Measurements from ENCODE around the gene ENAH. TPM values are rescaled to one million over a fixed set of nuclear protein-coding genes. Genes with fewer than 3 reads are reported as not detected.

The ENAH gene
- total and polyA plus RNA-seq, 2 donors (not counting 1 experiment from before 2014, with no cell fraction given), result 85.0 to 210 TPM

DNA sequence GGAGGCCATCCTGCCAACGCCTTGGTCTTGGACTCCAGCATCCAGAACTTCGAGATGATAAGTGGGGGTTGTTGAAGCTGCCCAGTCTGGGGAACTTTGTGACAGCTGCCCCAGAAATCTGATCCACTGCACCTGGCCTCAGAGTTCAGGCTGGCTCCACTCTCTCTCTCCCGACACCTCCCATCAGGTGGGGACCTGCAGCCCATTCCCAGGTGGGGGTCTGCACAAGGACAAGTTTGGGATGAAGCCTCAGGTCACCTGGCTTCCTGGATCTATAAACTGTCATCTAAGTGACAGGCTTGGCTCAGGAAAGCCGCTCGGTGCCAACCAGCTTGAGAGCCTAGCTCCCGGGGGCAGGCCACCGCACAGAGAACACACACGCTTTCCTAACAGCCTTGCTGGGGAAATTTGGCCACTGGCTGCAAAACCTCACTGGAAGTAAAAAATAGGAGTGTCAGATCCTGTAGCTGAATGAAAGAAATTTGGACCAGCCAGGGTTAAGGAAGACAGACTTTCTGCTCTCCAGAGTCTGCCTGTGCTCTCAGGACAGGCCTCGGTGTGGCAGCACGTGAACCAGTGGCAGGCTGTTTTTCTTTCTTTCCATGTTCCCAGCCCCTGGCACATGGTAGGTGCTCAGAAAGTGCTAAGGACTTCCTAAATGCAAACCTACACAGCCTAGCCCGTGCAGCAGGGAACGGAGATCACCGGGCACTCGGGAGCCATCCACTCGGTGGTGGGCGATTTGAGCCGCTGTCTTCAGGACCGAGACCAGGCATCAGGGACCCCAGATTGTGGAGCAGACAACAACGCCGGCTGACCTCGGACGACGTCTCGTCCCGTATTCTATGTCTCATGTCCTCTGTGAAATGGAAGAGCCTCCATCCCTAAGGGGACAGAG, 182.5 kb downstream of the ENAH start:
- TF ChIP-seq, protein P1, sequence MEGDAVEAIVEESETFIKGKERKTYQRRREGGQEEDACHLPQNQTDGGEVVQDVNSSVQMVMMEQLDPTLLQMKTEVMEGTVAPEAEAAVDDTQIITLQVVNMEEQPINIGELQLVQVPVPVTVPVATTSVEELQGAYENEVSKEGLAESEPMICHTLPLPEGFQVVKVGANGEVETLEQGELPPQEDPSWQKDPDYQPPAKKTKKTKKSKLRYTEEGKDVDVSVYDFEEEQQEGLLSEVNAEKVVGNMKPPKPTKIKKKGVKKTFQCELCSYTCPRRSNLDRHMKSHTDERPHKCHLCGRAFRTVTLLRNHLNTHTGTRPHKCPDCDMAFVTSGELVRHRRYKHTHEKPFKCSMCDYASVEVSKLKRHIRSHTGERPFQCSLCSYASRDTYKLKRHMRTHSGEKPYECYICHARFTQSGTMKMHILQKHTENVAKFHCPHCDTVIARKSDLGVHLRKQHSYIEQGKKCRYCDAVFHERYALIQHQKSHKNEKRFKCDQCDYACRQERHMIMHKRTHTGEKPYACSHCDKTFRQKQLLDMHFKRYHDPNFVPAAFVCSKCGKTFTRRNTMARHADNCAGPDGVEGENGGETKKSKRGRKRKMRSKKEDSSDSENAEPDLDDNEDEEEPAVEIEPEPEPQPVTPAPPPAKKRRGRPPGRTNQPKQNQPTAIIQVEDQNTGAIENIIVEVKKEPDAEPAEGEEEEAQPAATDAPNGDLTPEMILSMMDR (conservative IDR thresholded peaks at IDR 0.05 in 1 of 2, IDR thresholded peaks at IDR 0.05 in 1 of 2; ENCODE audit: low read depth in 1 of 2, low read length in 2 of 2), result no peak
- TF ChIP-seq EZH2 (IDR thresholded peaks at IDR 0.05; ENCODE audit: low read length, missing control alignments), result no peak
- H3K4me2 ChIP-seq (ENCODE audit: extremely low read depth, insufficient read depth, low read length), result no peak overlapping the region
- peaks cover 7% of the 10 kb centered on the region for H3K4me1 ChIP-seq (ENCODE audit: control insufficient read depth, extremely low read depth, insufficient read depth, low read length)
- no peaks in the 10 kb centered on the region for H3K27me3 ChIP-seq (ENCODE audit: control insufficient read depth, insufficient read depth, low read length)
- H3K27ac ChIP-seq (ENCODE audit: insufficient read depth, low read length), result no peak overlapping the region
- H3K79me2 ChIP-seq (ENCODE audit: control insufficient read depth, insufficient read depth, low read length), result no peaks in the 10 kb centered on the region
- H3K36me3 ChIP-seq (ENCODE audit: control insufficient read depth, insufficient read depth, low read length), result no peaks in the 10 kb centered on the region
- H2AFZ ChIP-seq (ENCODE audit: low read length), result no peak overlapping the region
- H4K20me1 ChIP-seq (ENCODE audit: control insufficient read depth, extremely low read depth, insufficient read depth, low read length), result no peaks in the 10 kb centered on the region
- no peak overlapping the region for H3K4me3 ChIP-seq (replicated peaks in 1 of 4; ENCODE audit: control extremely low read depth in 1 of 4, insufficient read depth in 1 of 4, low read depth in 3 of 4, low read length in 4 of 4)
- no peak for DNase-seq (ENCODE audit: low read depth in 2 of 2)
- no peak overlapping the region for H3K9ac ChIP-seq (ENCODE audit: insufficient read depth, low read length)
- no peaks in the 10 kb centered on the region for H3K9me3 ChIP-seq (ENCODE audit: control insufficient read depth, insufficient read depth, low read depth, low read length)

DNA sequence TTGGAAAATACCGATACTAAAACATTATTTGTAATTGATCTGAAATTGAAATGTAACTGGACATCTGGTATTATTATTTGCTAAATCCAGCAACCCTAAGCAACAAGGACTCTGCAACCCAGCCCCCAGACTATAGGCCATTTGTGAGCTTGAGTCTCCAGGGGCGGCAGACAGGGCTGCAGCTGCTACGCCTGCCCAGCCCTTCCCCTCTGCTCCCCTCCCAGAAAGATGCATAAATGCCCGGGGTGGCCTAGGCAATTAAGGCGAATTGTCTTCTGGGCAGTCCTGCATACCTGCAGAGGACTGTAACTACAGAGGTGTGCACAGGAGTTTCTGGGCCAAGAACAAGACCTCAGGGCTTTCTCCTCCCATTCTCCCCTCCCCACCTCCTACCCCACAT, 183.9 kb downstream of the ENAH start:
- peaks cover 7% of the 10 kb centered on the region for H3K4me1 ChIP-seq (ENCODE audit: control insufficient read depth, extremely low read depth, insufficient read depth, low read length)
- no peaks in the 10 kb centered on the region for H3K36me3 ChIP-seq (ENCODE audit: control insufficient read depth, insufficient read depth, low read length)
- H3K4me2 ChIP-seq (ENCODE audit: extremely low read depth, insufficient read depth, low read length), result no peak overlapping the region
- no peak overlapping the region for H2AFZ ChIP-seq (ENCODE audit: low read length)
- no peak overlapping the region for H3K4me3 ChIP-seq (replicated peaks in 1 of 4; ENCODE audit: control extremely low read depth in 1 of 4, insufficient read depth in 1 of 4, low read depth in 3 of 4, low read length in 4 of 4)
- TF ChIP-seq EZH2 (IDR thresholded peaks at IDR 0.05; ENCODE audit: low read length, missing control alignments), result no peak
- TF ChIP-seq, protein P1 (conservative IDR thresholded peaks at IDR 0.05 in 1 of 2, IDR thresholded peaks at IDR 0.05 in 1 of 2; ENCODE audit: low read depth in 1 of 2, low read length in 2 of 2), result no peak
- no peak overlapping the region for H3K9ac ChIP-seq (ENCODE audit: insufficient read depth, low read length)
- H3K27ac ChIP-seq (ENCODE audit: insufficient read depth, low read length), result no peak overlapping the region
- no peak for DNase-seq (ENCODE audit: low read depth in 2 of 2)
- H3K9me3 ChIP-seq (ENCODE audit: control insufficient read depth, insufficient read depth, low read depth, low read length), result no peaks in the 10 kb centered on the region
- no peaks in the 10 kb centered on the region for H3K79me2 ChIP-seq (ENCODE audit: control insufficient read depth, insufficient read depth, low read length)
- H4K20me1 ChIP-seq (ENCODE audit: control insufficient read depth, extremely low read depth, insufficient read depth, low read length), result no peaks in the 10 kb centered on the region
- H3K27me3 ChIP-seq (ENCODE audit: control insufficient read depth, insufficient read depth, low read length), result no peaks in the 10 kb centered on the region

DNA sequence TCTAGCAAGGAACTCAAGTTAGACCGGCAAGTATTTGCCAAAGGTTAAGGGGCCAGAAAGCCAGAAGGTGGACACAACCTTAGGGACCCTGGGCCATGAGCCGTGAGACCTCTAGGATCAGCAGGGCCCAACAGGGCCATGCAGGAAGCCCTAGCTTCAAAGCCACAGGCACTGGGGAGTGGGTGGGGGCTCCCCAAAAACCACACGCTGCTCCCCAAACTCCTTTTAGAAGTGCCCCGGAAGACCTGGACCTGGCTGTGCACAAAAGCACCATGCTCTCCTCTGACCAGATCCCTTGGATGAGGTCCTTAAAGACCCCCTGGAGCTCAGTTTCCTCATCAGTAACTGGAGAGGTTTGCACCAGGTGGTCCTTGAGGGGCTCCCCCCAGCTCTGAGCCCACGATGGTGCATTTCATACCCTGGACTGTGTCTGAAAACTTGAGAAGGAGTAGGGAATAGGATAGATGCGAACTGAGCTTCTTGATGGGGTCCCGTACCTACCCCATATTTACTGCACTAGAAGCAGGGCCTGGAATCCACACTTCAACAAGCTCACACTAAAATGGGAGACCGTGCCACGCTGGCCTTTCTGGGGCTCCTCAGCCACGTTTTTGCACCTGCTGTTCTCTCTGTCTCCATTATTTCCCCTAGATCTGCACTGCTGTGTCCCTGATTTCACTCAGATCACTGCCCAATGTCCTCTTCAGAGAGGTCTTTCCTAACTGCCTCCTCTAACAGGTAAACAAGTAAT, 184.5 kb downstream of the ENAH start:
- H2AFZ ChIP-seq (ENCODE audit: low read length), result no peak overlapping the region

More for the DNA sequence above, 184.5 kb downstream of the ENAH start:
- Histone ChIP-seq H3K9ac (ENCODE audit: insufficient read depth, low read length) (no peak overlapping the region), H3K27ac (ENCODE audit: insufficient read depth, low read length) (no peak overlapping the region), H3K27me3 (ENCODE audit: control insufficient read depth, insufficient read depth, low read length) (no peaks in the 10 kb centered on the region), H3K4me2 (ENCODE audit: extremely low read depth, insufficient read depth, low read length) (no peak overlapping the region), H3K9me3 (ENCODE audit: control insufficient read depth, insufficient read depth, low read depth, low read length) (no peaks in the 10 kb centered on the region), H3K4me3 (replicated peaks in 1 of 4; ENCODE audit: control extremely low read depth in 1 of 4, insufficient read depth in 1 of 4, low read depth in 3 of 4, low read length in 4 of 4) (no peak overlapping the region), H3K79me2 (ENCODE audit: control insufficient read depth, insufficient read depth, low read length) (no peaks in the 10 kb centered on the region), H3K4me1 (ENCODE audit: control insufficient read depth, extremely low read depth, insufficient read depth, low read length) (peaks cover 7% of the 10 kb centered on the region), H3K36me3 (ENCODE audit: control insufficient read depth, insufficient read depth, low read length) (no peaks in the 10 kb centered on the region), H4K20me1 (ENCODE audit: control insufficient read depth, extremely low read depth, insufficient read depth, low read length) (no peaks in the 10 kb centered on the region)
- no peak for DNase-seq (ENCODE audit: low read depth in 2 of 2)
- no peak for TF ChIP-seq EZH2 (IDR thresholded peaks at IDR 0.05; ENCODE audit: low read length, missing control alignments)
- TF ChIP-seq, protein P1 (conservative IDR thresholded peaks at IDR 0.05 in 1 of 2, IDR thresholded peaks at IDR 0.05 in 1 of 2; ENCODE audit: low read depth in 1 of 2, low read length in 2 of 2), result no peak

Data from fibroblast of lung (primary cell).